Gastrocnemius medialis (tissue), 4 donors: ENCODE results near the gene CCDC141. TPM values are rescaled to one million over a fixed set of nuclear protein-coding genes. Genes with fewer than 3 reads are reported as not detected.

Experiments used
- ATAC-seq, 2 donors: fragments of 150-250 bp; one replicate each; pipeline ENCODE4 v1.9.1; 2016
- DNase-seq, 2 donors: peaks; one replicate each; pipeline ENCODE4 v3.0.0-alpha.2; 2019
- H3K27ac ChIP-seq, 4 donors: fragments of 200-600 bp; sonication (generic); 1 replicate in 1 of 4; 2 replicates in 3 of 4; pipeline ENCODE4 v1.5.1; 2016 to 2018; ENCODE audit warnings: mild to moderate bottlenecking in 2 of 4, moderate library complexity in 1 of 4
- H3K27me3 ChIP-seq, 3 donors: fragments of 200-600 bp; sonication (generic) in 2 of 3; 1 replicate in 1 of 3; 2 replicates in 2 of 3; pipeline versions ENCODE4 v1.5.1 to v1.6.0; 2016 to 2019; ENCODE audit warnings: mild to moderate bottlenecking in 1 of 3, moderate library complexity in 1 of 3
- H3K36me3 ChIP-seq, 2 donors: fragments of 200-600 bp; sonication (generic) in 1 of 2; one replicate each; pipeline ENCODE4 v1.5.1; 2017 to 2018
- H3K4me1 ChIP-seq, 2 donors: fragments of 200-600 bp; sonication (generic) in 1 of 2; one replicate each; pipeline ENCODE4 v1.5.1; 2016 to 2017; ENCODE audit warnings: mild to moderate bottlenecking in 2 of 2
- H3K4me3 ChIP-seq, 4 donors: fragments of 200-600 bp; sonication (generic) in 3 of 4; 1 replicate in 1 of 4; 2 replicates in 3 of 4; pipeline ENCODE4 v1.5.1; 2016 to 2019; ENCODE audit warnings: mild to moderate bottlenecking in 2 of 4
- H3K9me3 ChIP-seq, 3 donors: fragments of 200-600 bp; sonication (generic) in 2 of 3; 1 replicate in 1 of 3; 2 replicates in 2 of 3; pipeline ENCODE4 v1.5.1; 2016 to 2019
- CTCF ChIP-seq, 5 experiments: fragments of 450-650 bp in 3 of 5; fragments of 200-600 bp in 2 of 5; sonication (generic) in 2 of 5; IDR thresholded peaks in 4 of 5; conservative IDR thresholded peaks in 1 of 5; 1 replicate in 4 of 5; 2 replicates in 1 of 5; pipeline ENCODE4 v1.5.1; 2016 to 2019; ENCODE audit warnings: antibody characterized with exemption in 5 of 5, mild to moderate bottlenecking in 3 of 5, moderate library complexity in 3 of 5
- POLR2A ChIP-seq, 2 donors: fragments of 450-650 bp; IDR thresholded peaks; one replicate each; pipeline ENCODE4 v1.6.1; 2017; ENCODE audit warnings: antibody characterized with exemption in 2 of 2, mild to moderate bottlenecking in 2 of 2, moderate library complexity in 2 of 2
- in situ Hi-C, 4 donors: fragments of 200-750 bp; cut with MboI; loops; one replicate each; pipeline versions ENCODE4 v1.15.0 to v1.8.0; 2017; ENCODE audit warnings: low sequenced_read_pairs in 4 of 4
- intact Hi-C: fragments of 100-400 bp; cut with DNase I; formaldehyde crosslinking; loops from one replicate; pipeline ENCODE4 v1.15.1; 2023; ENCODE audit warnings: low total_unique reads
- total RNA-seq, 4 donors: library from RNA; depleted of rRNA; stranded (reverse); fragments of >200 nt; gene quantifications; one replicate each; pipeline versions ENCODE4 v1.1.0 to v1.2.3, GENCODE V29; 2016

CCDC141 gene
- total RNA-seq, 4 donors from 2014 or later: 0.85 to 4.3 (median 2.2) TPM

- Histone ChIP-seq H3K4me1 (no peaks in the 10 kb centered on the region), H3K27me3 (no peaks in the 10 kb centered on the region), H3K36me3 (no peaks in the 10 kb centered on the region), H3K9me3 (no peaks in the 10 kb centered on the region), H3K27ac (no peak overlapping the region), H3K4me3 (no peak overlapping the region)
- intact Hi-C loops: no loop called here
- no peak for TF ChIP-seq POLR2A (IDR thresholded peaks at IDR 0.05)
- TF ChIP-seq CTCF (IDR thresholded peaks at IDR 0.05 in 4 of 5, conservative IDR thresholded peaks at IDR 0.05 in 1 of 5): no peak
- DNase-seq (no peak), ATAC-seq (no peak)
- in situ Hi-C loops: no loop called here
Measured at GRCh38 chr2:178980815-178981214, 69.1 kb downstream of the CCDC141 start.

GRCh38 chr2:178978667-178979066 is 71.3 kb downstream of the CCDC141 start:
- DNase-seq: no peak
- Histone ChIP-seq H3K9me3 (no peaks in the 10 kb centered on the region), H3K4me3 (no peak overlapping the region), H3K36me3 (no peaks in the 10 kb centered on the region), H3K27me3 (no peaks in the 10 kb centered on the region), H3K27ac (no peak overlapping the region), H3K4me1 (no peaks in the 10 kb centered on the region)
- in situ Hi-C loops: no loop called here
- TF ChIP-seq CTCF (IDR thresholded peaks at IDR 0.05 in 4 of 5, conservative IDR thresholded peaks at IDR 0.05 in 1 of 5) (no peak), POLR2A (IDR thresholded peaks at IDR 0.05) (no peak)
- intact Hi-C loops: no loop called here
- ATAC-seq: no peak

GRCh38 chr2:178976351-178976750 is 73.6 kb downstream of the CCDC141 start:
- no peak for DNase-seq
- H3K4me3 ChIP-seq: no peak overlapping the region
- ATAC-seq: no peak
- H3K9me3 ChIP-seq: no peaks in the 10 kb centered on the region
- H3K27ac ChIP-seq: no peak overlapping the region
- H3K36me3 ChIP-seq: no peaks in the 10 kb centered on the region
- in situ Hi-C loops: no loop called here
- intact Hi-C loops: no loop called here
- no peaks in the 10 kb centered on the region for H3K27me3 ChIP-seq
- TF ChIP-seq POLR2A (IDR thresholded peaks at IDR 0.05) (no peak), CTCF (IDR thresholded peaks at IDR 0.05 in 4 of 5, conservative IDR thresholded peaks at IDR 0.05 in 1 of 5) (no peak)
- H3K4me1 ChIP-seq: no peaks in the 10 kb centered on the region

GRCh38 chr2:178962805-178963433 is 87.0 kb downstream of the CCDC141 start:
- intact Hi-C loops: no loop called here
- Histone ChIP-seq H3K27ac (no peak overlapping the region), H3K9me3 (no peaks in the 10 kb centered on the region), H3K36me3 (no peaks in the 10 kb centered on the region), H3K27me3 (no peaks in the 10 kb centered on the region), H3K4me3 (no peak overlapping the region), H3K4me1 (no peaks in the 10 kb centered on the region)
- ATAC-seq (no peak), DNase-seq (no peak)
- in situ Hi-C loops: no loop called here
- TF ChIP-seq CTCF (IDR thresholded peaks at IDR 0.05 in 4 of 5, conservative IDR thresholded peaks at IDR 0.05 in 1 of 5): no peak
- TF ChIP-seq POLR2A (IDR thresholded peaks at IDR 0.05): no peak

GRCh38 chr2:178962152-178962551 is 87.8 kb downstream of the CCDC141 start:
- no peak overlapping the region for H3K4me3 ChIP-seq
- no peaks in the 10 kb centered on the region for H3K9me3 ChIP-seq
- intact Hi-C loops: no loop called here
- H3K27me3 ChIP-seq: no peaks in the 10 kb centered on the region
- TF ChIP-seq POLR2A (IDR thresholded peaks at IDR 0.05): no peak
- in situ Hi-C loops: no loop called here
- no peak for DNase-seq
- no peaks in the 10 kb centered on the region for H3K36me3 ChIP-seq
- ATAC-seq: no peak
- H3K27ac ChIP-seq: no peak overlapping the region
- H3K4me1 ChIP-seq: no peaks in the 10 kb centered on the region
